Measurements from ENCODE around the gene CDK13.
"Not testable (repeated sequence)": the region's sequence is repeated elsewhere in the genome, so short reads cannot be mapped to it uniquely, and the experiment has no call there.

The CDK13 gene

DNA sequence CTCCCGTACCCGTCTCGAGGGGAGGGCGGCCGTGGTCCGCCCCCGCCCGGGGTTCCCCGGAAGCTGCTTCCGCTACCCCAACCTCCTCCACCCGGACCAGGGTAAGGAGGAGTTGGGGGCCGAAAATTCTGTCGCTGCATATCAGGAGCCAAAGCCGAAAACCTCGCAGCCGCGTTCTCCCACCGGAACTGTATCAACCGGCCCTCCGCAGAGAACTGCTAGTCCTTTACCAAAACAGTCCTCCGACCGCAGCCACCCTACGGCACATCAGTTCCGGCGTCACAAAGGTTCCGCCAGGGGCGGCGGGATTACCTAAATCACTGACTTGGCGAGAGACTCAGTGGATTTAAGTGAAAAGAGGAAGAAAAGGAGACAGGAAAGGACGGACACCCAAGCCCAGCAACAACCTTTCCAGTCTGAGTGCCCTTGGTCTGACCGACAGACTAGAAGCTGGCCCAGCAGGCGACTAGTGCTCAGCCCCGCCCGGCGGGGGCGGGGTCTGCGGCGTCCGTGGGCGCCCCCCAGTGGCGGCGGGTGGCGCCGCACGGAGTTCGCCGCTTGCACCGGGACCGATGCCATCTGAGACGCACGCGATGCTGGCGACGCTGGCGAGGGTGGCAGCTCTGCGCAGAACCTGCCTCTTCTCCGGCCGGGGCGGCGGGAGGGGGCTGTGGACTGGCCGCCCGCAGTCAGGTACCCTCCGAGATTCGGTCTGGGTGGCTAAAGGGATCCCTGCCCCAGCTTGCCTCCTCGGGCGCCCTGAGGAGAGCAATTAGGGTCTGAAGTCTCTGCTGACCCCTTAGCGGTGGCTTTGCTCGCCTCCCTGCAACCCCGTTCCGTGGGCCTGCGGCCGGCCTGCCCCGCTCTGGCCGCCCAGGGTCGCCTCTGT is 184.6 kb downstream of the CDK13 start, which contains the start of the genes MPLKIP and SUGCT:
MPLKIP (minus strand) TSS at position 195 of the 889 bp plus-strand sequence; CDS start at position 140, 55 bp downstream.
SUGCT (plus strand) TSS at position 578 of the 889 bp plus-strand sequence.
- peak; percentile 82 for DNase-seq (ENCODE audit: low read depth)
- in situ Hi-C loops (cut with HindIII; ENCODE audit: low sequenced_read_pairs): no loop called here
- TF ChIP-seq CTCF (IDR thresholded peaks at IDR 0.05; ENCODE audit: low read depth, low read length, missing control alignments): peak; percentile 97
- peak within 1 kb of the TSS; percentile 98 for H3K4me3 ChIP-seq (ENCODE audit: low read depth, low read length)

GRCh38 chr7:40135317-40135610 is 185.2 kb downstream of the CDK13 start:
- DNase-seq (ENCODE audit: low read depth): no peak
- no peak for TF ChIP-seq CTCF (IDR thresholded peaks at IDR 0.05; ENCODE audit: low read depth, low read length, missing control alignments)
- in situ Hi-C loops (cut with HindIII; ENCODE audit: low sequenced_read_pairs): no loop called here
- peak overlapping the region; percentile 98 for H3K4me3 ChIP-seq (ENCODE audit: low read depth, low read length)

DNA sequence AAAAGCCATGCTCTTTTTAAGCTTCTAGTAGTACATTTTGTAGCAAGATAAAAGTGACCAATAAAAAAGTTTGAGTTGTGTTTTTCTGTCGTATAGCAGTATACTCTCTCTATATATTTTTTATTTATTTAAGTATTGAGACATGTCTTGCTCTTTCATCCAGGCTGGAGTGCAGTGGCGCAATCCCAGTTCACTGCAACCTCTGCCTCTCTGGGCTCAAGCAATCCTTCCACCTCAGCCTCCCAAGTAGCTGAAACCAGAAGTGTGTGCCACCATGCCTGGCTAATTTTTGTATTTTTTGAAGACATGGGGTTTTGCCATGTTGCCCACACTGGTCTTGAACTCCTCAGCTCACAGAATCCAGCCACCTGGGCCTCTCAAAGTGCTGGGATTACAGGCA is 187.5 kb downstream of the CDK13 start:
- no peak for DNase-seq (ENCODE audit: low read depth)
- in situ Hi-C loops (cut with HindIII; ENCODE audit: low sequenced_read_pairs): no loop called here
- no peak overlapping the region for H3K4me3 ChIP-seq (ENCODE audit: low read depth, low read length)
- TF ChIP-seq CTCF (IDR thresholded peaks at IDR 0.05; ENCODE audit: low read depth, low read length, missing control alignments): no peak

- in situ Hi-C loops (cut with HindIII; ENCODE audit: low sequenced_read_pairs): no loop called here
- no peak overlapping the region for H3K4me3 ChIP-seq (ENCODE audit: low read depth, low read length)
- TF ChIP-seq CTCF (IDR thresholded peaks at IDR 0.05; ENCODE audit: low read depth, low read length, missing control alignments): no peak
- DNase-seq (ENCODE audit: low read depth): no peak
Measured at GRCh38 chr7:40138973-40139372, 188.9 kb downstream of the CDK13 start.

DNA sequence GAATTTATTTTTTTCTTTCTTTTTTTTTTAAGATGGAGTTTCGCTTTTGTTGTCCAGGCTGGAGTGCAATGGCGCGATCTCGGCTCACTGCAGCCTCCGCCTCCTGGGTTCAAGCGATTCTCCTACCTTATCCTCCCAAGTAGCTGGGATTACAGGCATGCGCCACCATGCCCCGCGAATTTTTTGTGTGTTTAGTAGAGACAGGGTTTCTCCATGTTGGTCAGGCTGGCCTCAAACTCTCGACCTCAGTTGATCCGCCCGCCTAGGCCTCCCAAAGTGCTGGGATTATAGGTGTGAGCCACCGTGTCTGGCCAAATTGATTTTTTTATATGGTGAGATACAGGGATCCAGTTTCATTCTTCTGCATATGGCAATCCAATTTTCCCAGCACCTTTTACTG is 189.8 kb downstream of the CDK13 start:
- H3K4me3 ChIP-seq (ENCODE audit: low read depth, low read length); DNase-seq (ENCODE audit: low read depth); in situ Hi-C loops (cut with HindIII; ENCODE audit: low sequenced_read_pairs): not testable (repeated sequence)

GRCh38 chr7:40141916-40142315 is 191.9 kb downstream of the CDK13 start:
- in situ Hi-C loops (cut with HindIII; ENCODE audit: low sequenced_read_pairs); DNase-seq (ENCODE audit: low read depth); H3K4me3 ChIP-seq (ENCODE audit: low read depth, low read length): not testable (repeated sequence)

GRCh38 chr7:40145596-40146130 is 195.6 kb downstream of the CDK13 start:
- in situ Hi-C loops (cut with HindIII; ENCODE audit: low sequenced_read_pairs): not testable (repeated sequence)

More at GRCh38 chr7:40145596-40146130, 195.6 kb downstream of the CDK13 start:
- H3K4me3 ChIP-seq (ENCODE audit: low read depth, low read length); DNase-seq (ENCODE audit: low read depth): not testable (repeated sequence)

All from astrocyte of the cerebellum (primary cell).